HepG2 (cell line): ENCODE results near the gene STK39. TPM values are rescaled to one million over a fixed set of nuclear protein-coding genes. Genes with fewer than 3 reads are reported as not detected.

Experiments
- DMAP1 ChIP-seq: IDR thresholded peaks from 2 replicates; pipeline ENCODE4 v1.6.1; 2016
- EP300 ChIP-seq, 3 experiments: sonication (generic) in 1 of 3; formaldehyde crosslinking in 1 of 3; IDR thresholded peaks; 2 replicates each; pipeline versions ENCODE4 v1.5.1 to v1.6.1; 2011 to 2020; ENCODE audit warnings: low read depth in 2 of 3, low read length in 2 of 3, borderline replicate concordance in 1 of 3, improper control_type of control experiment in 1 of 3, mild to moderate bottlenecking in 1 of 3, missing genetic modification reagents in 1 of 3, moderate library complexity in 1 of 3
- FOXJ3 ChIP-seq: sonication (generic); formaldehyde crosslinking; IDR thresholded peaks from 2 replicates; pipeline ENCODE4 v1.4.0; 2020; ENCODE audit warnings: missing genetic modification reagents, mild to moderate bottlenecking, borderline replicate concordance
- GABPB1 ChIP-seq: IDR thresholded peaks from 2 replicates; pipeline ENCODE4 v1.6.1; 2016; ENCODE audit warnings: mild to moderate bottlenecking, missing genetic modification reagents, moderate library complexity, missing compliant biosample characterization
- HNRNPK ChIP-seq: fragments of 200-400 bp; formaldehyde crosslinking; IDR thresholded peaks from 2 replicates; pipeline ENCODE4 v1.6.1; 2018; ENCODE audit warnings: low read length, low read depth, moderate library complexity, mild to moderate bottlenecking; ENCODE audit not compliant: poor library complexity, severe bottlenecking
- NCOR1 ChIP-seq: fragments of 200-600 bp; sonication (generic); IDR thresholded peaks from 2 replicates; pipeline ENCODE4 v1.7.0; 2017; ENCODE audit warnings: antibody characterized with exemption, low read length, borderline replicate concordance
- NFYB ChIP-seq: sonication (generic); formaldehyde crosslinking; IDR thresholded peaks from 2 replicates; pipeline ENCODE4 v1.4.0; 2020; ENCODE audit warnings: missing genetic modification reagents
- RXRA ChIP-seq: sonication (generic); formaldehyde crosslinking; IDR thresholded peaks from 2 replicates; pipeline ENCODE4 v1.5.1; 2020; ENCODE audit warnings: missing genetic modification reagents
- SOX5 ChIP-seq: IDR thresholded peaks from 2 replicates; pipeline ENCODE4 v1.6.1; 2016; ENCODE audit warnings: borderline replicate concordance
- SP140L ChIP-seq: sonication (generic); formaldehyde crosslinking; IDR thresholded peaks from 2 replicates; pipeline ENCODE4 v1.4.0; 2020; ENCODE audit warnings: missing genetic modification reagents, borderline replicate concordance
- ZFP41 ChIP-seq: sonication (generic); formaldehyde crosslinking; IDR thresholded peaks from 2 replicates; pipeline ENCODE4 v1.4.0; 2020; ENCODE audit warnings: mild to moderate bottlenecking, missing genetic modification reagents, borderline replicate concordance
- polyA plus RNA-seq, 8 experiments: library from polyadenylated mRNA; depleted of rRNA in 3 of 8; stranded (reverse) in 7 of 8; unstranded in 1 of 8; fragments of >200 nt; fragmentation: Illumina TruSeq in 4 of 8; extraction: Trizol in 4 of 8; gene quantifications; 2 replicates each; pipeline versions ENCODE4 v1.2.1 to v1.2.3, GENCODE V29; 2011 to 2016; ENCODE audit warnings: low read depth in 4 of 8, missing spikeins in 1 of 8, mixed read lengths in 1 of 8; ENCODE audit not compliant: insufficient read depth in 1 of 8
- total RNA-seq, 5 experiments: library from RNA; depleted of rRNA; stranded (reverse); fragments of >200 nt; fragmentation: Illumina TruSeq; extraction: Trizol; gene quantifications; 2 replicates each; pipeline ENCODE4 v1.2.3, GENCODE V29; 2016; ENCODE audit warnings: low read depth in 1 of 5
- TF ChIP-seq, protein P1 (sequence below): sonication (generic); formaldehyde crosslinking; IDR thresholded peaks from 2 replicates; pipeline ENCODE4 v1.5.0; 2020; ENCODE audit warnings: mild to moderate bottlenecking, missing genetic modification reagents

STK39 gene
- total and polyA plus RNA-seq, 2 of the 13 experiments (the other 11 are each of a cell fraction or from before 2014, with no cell fraction given) = 27.3 to 38.4 TPM

DNA sequence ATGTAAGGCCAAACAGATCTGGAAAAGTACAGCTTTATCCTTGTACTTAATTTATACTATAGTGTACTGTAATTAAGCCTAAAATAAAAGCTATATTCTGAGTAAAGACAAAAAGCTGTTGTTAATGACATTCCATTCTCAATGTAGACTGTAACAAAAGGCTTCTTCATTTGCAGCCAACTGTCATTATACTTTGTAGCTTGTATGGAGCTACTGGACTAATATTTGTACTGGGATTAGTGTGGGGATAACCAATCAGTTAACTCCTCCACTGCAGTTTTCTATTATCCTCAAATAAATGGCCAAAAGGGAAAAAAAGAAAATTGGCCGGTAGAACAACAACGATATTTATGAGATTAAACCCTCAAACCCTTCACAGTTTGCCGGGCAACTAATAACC lies 66.5 kb downstream of the STK39 start (continued):
- TF ChIP-seq FOXJ3 (peak; percentile 74; the same call in 1 of the 2 replicates), GABPB1 (CRISPR knock-in tag) (no peak), HNRNPK (no peak), EP300 (IDR thresholded peaks at IDR 0.05; ENCODE audit: low read depth in 2 of 2, low read length in 2 of 2) (peak in 1 of 2 experiments; percentile 91; a peak in 2 of 4 replicates), EP300 (CRISPR knock-in tag; IDR thresholded peaks at IDR 0.05; ENCODE audit: borderline replicate concordance) (no peak), ZFP41 (no peak), DMAP1 (CRISPR knock-in tag) (0 out of 2 replicates have a peak, but pooled peaks have one; percentile 29), RXRA (CRISPR knock-in tag) (no peak), NCOR1 (peak; percentile 72; the same call in 1 of the 2 replicates), SOX5 (peak; percentile 92), SP140L (CRISPR knock-in tag) (no peak), NFYB (0 out of 2 replicates have a peak, but pooled peaks have one; percentile 24)
- TF ChIP-seq, protein P1, sequence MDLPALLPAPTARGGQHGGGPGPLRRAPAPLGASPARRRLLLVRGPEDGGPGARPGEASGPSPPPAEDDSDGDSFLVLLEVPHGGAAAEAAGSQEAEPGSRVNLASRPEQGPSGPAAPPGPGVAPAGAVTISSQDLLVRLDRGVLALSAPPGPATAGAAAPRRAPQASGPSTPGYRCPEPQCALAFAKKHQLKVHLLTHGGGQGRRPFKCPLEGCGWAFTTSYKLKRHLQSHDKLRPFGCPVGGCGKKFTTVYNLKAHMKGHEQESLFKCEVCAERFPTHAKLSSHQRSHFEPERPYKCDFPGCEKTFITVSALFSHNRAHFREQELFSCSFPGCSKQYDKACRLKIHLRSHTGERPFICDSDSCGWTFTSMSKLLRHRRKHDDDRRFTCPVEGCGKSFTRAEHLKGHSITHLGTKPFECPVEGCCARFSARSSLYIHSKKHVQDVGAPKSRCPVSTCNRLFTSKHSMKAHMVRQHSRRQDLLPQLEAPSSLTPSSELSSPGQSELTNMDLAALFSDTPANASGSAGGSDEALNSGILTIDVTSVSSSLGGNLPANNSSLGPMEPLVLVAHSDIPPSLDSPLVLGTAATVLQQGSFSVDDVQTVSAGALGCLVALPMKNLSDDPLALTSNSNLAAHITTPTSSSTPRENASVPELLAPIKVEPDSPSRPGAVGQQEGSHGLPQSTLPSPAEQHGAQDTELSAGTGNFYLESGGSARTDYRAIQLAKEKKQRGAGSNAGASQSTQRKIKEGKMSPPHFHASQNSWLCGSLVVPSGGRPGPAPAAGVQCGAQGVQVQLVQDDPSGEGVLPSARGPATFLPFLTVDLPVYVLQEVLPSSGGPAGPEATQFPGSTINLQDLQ = no peak
